ENCODE results near the gene HCN1.

DNA sequence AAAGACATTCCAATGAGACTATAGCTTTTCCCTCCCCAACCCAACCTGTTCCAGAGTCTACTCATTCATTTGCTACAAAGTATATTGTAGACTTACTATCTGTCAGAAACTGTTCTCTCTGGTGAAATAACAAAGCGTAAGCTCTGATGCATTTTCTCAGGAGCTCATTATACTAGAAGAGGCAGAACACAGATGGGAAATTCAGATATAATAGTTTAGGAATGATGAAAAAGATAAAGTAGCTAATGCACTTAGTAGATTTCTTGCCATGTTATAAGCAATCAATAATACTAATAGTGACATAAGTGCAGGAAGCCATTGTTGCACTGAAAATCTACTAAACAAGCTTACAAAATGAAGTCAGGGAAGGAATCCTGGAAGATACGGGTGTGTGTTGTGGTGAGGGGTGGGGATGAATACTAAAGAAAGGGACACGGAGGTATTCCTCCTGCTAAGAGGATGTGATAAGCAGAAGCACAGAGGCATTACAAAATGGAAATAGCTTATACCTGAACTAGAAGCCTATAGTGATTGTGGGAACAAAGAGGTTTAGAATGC lies 78.2 kb downstream of the HCN1 start:
- TF ChIP-seq POLR2A (IDR thresholded peaks at IDR 0.05), result no peak
- TF ChIP-seq, protein P1, sequence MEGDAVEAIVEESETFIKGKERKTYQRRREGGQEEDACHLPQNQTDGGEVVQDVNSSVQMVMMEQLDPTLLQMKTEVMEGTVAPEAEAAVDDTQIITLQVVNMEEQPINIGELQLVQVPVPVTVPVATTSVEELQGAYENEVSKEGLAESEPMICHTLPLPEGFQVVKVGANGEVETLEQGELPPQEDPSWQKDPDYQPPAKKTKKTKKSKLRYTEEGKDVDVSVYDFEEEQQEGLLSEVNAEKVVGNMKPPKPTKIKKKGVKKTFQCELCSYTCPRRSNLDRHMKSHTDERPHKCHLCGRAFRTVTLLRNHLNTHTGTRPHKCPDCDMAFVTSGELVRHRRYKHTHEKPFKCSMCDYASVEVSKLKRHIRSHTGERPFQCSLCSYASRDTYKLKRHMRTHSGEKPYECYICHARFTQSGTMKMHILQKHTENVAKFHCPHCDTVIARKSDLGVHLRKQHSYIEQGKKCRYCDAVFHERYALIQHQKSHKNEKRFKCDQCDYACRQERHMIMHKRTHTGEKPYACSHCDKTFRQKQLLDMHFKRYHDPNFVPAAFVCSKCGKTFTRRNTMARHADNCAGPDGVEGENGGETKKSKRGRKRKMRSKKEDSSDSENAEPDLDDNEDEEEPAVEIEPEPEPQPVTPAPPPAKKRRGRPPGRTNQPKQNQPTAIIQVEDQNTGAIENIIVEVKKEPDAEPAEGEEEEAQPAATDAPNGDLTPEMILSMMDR (IDR thresholded peaks at IDR 0.05), result no peak
